ENCODE data around the gene TRMT1.

TRMT1 gene

DNA sequence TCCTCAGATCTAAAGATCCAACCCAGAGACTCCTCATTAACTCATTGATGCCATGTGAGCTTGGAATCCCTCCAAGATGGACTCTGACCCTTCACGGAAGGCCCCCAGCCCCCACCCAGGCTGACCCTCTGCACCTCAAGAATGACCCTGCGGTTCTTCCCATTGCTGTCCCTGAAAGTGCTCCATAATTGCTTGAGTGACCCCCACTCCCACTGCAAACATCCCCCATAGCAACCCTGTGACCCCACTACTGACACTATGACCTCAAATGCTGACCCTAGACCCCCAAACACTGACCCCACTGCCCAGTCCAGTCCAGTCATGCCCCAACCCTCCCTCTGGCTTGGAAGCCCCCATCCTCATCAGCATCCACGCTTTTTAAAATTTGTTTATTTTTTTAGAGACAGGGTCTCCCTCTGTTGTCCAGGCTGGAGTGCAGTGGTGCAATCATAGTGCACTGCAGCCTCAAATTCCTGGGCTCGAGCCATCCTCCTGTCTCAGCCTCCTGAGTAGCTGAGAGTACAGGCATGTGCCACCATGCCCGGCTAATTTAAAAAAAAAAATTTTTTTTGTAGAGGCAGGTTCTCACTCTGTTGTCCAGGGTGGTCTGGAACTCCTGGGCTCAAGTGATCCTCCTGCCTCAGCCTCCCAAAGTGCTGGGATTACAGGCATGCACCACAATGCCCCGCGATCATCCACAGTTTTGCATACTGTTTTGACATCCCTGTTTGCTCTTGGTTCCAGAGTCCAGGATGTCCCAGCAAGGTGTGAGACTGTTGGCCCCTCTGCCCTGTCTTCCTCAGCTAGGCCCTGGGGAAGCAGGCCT, 14.7 kb downstream of the TRMT1 start:
- DNase-seq: no peak

DNA sequence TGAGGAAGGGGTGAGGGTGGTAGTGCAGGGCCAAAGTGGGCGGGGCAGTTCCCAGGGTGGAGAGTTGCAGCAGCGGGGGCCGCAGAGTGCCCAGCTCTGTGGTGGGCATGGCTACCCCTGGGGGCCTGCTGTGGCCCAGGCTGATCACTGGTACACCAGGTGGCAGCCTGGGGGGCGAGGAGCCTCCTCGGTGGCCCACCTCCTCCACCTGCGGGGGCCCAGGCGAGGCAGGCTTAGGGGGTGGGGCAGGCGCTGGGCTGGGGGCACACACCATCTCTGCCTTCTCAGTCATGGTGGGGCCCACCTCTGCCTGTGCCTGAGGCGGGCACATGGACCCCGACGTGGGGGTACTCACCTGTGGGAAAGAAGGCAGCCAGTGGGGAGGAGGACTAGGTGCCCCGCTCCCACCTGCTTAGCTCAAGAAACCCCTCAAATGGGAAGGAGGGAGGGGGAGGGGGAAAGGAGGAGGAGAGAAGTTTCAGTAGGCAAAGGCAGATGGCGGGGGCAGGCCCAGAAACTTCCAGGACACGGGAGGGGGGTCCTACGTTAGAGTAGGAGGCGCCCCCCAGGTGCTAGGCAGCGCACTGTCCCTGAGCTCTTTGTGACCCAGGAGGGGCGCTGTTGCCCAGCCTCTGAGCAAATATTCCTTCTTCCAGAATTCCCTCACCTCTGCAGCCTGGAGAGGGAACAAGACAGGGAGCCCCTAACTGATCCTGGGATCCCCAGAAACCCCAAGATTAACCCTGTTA, 15.5 kb downstream of the TRMT1 start:
- no peak for DNase-seq

DNA sequence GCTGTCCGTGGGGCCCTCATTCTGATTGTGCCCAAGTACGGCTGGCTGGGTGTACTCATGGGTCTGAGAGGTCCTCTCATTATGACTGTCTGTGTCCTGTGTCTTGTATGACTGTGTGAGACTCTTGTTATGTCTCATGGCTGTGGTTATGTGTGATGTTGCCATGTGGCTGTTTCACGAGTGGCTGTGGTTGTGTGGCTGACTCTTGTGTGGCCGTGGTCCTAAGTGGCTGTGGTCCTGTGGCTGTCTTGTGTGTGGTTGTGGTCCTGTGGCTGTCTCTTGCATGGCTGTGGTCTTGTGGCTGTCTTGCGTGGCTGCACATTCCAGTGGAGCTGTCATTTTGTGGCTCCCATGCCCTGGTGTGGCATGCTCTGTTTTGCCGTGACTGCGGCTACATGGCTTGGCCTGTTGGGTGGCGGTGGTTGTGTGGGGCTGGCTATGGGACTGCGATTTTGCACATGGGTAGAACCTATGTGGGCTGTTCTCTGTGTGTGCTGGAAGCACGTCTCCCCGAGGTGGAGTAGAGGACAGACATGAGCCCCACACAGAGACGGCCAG, 16.4 kb downstream of the TRMT1 start:
- peak; percentile 63 for DNase-seq

DNA sequence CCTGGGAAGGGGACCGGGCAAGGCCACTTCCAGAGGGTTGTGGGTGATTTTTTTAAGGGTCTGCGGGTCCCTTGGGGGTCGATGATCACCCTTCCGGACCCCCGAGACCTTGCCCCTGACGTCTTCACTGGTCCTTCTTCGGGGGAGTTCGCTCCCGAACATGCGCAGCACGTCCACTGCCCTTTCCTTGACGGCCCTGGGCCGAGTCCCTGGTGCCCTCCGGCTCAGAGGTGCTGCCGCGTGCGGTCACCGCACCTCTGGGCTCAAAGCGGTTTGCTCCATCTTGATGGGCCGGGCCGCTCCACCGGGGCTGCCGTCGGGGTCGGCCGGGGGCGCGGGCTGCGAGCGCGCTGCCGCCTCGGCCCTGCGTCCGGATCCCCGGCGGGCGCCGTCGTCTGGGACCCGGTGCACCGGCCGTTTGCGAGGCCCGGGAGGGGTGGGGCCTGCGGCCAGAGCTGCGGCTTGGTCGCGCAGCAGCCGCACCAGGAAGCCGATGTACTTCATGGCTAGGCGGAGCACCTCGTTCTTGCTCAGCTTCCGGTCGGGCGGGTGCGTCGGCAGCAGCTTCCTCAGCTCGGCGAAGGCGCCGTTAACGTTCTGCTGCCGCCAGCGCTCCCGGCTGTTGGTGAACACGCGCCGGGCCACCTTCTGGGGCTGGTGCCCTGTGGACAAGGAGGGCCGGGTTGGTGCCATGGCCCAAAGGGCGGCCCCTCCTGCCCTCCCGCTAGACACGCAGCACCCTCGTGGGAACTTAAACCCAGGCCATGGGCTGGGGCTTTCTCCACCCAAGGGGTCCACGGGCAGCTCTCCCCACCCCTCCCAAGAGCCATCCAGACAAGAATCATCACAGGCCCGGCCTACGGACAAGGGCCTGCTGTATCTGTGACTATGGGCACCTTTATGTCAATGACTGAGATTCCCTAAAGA, 17.2 kb downstream of the TRMT1 start:
- peak; percentile 83 for DNase-seq

DNA sequence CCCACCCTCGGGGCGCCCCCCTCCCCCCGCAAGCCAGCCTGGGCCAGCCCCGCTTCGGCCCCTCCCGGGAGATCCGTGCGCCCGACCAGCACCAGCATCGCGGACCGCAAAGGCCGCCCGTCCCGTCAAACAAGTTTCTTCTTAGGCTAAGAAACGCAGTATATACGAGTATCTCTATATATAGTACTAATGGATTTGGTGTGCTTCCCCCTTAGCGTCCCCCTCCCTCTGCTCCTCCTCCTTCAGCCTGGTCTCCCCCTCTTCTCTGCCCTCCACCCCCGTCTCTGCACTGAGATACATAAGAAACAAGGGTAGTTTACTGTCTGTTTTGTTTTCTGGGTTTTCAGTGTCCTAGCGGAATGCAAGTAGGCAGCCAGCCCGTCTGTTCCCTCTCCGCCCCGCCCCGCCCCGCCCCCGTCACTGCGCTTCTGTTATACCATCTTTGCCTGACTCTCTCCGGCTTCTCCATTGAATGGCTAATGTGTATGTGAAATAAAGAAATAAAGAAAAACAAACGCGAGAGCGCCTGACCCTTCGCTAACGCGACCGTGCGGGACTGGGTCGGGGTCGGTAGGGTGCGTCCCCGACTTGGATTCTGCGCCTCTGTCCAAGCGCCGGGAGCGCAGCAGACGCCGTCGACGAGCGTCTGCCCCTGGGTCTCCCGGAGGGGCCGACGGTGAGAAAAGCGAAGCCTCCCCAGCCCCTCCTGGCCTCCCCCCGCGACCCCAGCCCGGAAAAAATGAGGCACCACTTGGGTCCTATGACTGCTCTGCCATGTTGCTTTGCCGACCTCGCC, 18.1 kb downstream of the TRMT1 start:
- DNase-seq: peak; percentile 73

DNA sequence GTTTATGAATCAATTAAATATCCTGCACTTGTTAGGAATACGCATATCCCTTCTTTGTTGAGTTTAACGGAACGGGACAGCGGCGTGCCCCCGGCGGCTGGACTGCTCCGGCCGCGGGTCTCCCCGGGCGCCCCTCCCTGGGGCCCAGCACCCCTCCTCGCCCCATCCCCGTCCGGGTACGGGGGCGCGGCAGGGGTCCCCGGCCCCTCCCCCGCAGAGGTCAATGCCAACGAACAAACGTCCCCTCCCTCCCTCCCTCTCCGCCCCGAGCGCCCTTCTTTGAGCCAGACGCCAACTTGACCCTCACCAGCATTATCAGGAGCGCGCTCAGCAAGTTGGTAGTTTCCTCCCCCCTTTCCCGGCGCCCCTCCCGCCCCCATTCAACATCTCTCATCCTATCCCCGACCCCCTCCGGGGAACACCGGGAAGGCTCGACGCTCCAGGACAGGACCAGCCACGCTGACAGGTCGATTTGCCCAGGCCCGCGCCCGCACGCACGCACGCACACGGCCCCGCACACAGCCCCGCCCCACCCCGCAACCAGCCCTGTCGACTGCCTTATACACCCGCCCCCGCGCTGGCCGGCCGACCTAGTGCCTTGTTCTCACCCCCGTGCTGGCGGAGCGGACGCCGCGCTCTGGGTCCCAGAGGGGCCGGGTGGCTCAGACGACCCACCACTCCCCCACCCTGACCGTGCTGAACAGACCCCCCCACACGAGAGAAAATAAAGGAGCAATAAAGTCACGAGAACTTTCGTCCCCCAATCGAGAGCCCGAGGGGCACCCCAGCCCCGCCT, 18.9 kb downstream of the TRMT1 start:
- DNase-seq: peak; percentile 73

DNA sequence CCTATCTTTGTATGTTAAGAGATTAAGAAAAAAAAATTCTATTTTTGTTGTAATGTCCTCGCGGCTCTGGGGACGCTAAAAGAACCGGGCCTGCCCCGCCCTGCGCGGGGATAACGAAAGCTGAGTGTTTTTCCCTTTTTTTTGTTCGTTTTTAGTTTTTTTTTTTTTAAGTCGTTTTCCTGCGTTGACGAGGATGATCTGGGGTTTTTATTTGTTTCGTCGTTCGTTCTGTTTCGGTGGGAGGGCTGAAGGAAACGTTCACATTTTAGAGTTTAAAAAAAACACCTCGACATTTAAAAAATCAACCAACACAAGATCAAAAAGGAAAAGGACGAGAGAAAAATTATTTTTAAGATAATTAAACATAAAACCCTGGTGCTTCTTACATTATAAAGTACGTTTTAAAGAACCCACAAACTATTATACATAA, 19.5 kb downstream of the TRMT1 start:
- no peak for DNase-seq

DNA sequence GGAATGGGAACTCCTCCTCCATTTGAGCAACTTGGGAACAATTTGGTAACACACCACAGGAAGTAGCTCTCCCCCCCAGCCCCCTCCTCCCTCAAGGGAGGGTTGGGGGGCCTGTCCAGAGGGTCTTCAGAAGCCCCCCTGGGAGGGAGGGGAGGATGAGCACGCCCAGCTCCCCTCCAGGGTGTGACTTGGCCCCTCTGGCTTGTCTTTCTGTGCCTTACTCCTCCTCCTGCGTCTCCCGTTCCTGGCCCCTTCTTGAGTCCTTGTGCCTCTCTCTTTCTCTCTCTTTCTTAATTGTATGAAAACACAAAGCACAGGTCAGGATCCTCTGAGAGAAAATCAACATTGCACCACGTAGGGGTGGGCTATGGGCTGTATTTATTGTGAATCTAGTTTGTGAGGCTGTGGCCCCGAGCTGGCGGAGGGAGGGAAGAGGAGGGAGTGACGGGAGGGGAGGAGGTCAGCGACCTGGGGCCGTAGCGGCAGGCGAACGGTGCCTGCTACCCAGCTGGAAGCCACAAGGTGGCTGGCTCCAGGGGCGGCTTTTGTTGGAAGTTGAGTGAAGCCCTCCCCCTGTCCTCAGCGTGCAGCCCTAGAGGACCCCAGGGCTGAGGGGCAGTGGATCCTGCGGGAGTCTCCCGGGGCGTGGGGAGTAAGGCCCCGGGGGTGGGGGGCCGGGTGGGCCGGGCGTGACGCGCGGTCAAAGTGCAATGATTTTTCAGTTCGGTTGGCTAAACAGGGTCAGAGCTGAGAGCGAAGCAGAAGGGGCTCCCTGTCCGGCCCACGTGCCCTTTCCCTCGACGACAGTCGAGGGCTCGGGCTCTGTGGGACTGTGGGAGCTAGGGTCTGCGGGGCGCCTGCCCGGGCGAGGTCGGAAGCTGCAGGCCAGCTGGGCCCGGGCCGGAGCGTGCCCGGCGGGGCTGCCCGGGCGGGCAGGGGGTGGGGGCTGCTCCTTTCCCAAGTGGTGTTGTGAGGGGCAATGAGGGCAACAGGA, 20.3 kb downstream of the TRMT1 start:
- peak; percentile 61 for DNase-seq

DNA sequence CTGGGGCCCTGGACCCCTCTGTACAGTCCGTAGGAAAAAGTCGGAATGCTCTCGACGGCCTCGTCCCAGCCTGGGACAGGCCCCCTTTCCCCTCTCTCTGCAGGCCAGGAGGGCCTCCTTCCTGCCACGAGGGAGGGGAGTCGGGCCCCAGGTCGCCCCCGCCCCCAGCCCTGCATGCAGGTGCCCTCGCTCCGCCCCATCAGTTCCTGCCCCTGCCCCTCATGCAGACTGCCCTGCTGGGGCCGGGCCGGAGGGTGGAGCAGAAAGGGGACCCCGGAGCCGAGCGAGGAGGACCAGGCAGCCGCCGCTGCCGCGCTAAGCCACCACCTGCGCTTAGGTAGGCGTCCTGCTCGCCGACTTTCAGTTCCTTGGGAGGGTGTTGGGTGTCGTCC, 21.2 kb downstream of the TRMT1 start:
- peak; percentile 40 for DNase-seq

DNA sequence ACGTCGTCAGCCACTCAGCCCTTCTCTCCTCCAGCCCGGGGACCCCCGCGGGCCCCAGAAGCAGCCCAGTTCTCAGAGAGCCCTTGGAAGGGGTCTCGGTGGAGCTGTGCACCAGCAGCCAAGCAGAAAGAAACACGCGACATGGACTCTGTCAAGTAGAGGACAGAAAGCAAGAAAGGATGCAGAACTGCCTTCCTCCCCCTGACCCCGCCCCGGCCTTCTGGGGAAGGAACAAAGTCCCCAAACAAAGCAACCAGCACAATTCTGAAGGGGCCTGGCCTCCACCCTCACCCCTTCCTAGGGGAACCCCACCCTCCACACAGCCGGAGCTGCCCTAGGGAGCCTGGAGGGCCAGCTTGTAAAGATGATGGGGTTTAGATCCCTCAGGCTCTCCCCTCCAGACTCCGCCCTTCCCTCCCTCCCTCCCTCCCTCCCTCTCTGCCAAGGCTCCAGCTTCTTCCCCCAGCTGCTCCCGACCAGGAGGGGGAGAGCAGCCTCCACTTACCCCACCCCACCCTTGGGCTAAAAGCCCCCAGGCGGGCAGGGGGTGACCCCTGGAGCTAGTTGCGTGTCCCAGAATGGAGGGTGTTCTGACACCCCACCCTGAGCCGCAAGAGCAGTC, 21.7 kb downstream of the TRMT1 start:
- DNase-seq: no peak

DNA sequence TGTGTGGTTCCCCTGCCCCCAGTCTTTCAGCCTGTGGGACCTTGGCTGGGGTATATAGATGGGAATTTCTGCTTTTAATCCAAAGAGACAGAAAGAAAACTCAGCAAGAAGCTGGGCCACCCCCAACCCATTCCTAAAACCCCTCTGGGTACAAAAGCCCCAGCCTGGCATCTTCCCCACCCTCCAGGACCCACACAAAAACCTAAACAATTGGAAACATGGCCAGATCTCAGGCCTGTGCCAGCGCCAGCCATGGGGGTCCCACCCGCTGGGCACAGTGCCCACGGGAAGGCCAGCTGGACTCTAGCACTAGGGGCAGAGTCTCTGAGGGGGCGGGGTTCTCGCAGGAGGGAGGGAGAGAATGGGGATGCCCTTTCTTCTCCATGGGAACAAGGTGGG, 22.4 kb downstream of the TRMT1 start:
- DNase-seq: no peak

DNA sequence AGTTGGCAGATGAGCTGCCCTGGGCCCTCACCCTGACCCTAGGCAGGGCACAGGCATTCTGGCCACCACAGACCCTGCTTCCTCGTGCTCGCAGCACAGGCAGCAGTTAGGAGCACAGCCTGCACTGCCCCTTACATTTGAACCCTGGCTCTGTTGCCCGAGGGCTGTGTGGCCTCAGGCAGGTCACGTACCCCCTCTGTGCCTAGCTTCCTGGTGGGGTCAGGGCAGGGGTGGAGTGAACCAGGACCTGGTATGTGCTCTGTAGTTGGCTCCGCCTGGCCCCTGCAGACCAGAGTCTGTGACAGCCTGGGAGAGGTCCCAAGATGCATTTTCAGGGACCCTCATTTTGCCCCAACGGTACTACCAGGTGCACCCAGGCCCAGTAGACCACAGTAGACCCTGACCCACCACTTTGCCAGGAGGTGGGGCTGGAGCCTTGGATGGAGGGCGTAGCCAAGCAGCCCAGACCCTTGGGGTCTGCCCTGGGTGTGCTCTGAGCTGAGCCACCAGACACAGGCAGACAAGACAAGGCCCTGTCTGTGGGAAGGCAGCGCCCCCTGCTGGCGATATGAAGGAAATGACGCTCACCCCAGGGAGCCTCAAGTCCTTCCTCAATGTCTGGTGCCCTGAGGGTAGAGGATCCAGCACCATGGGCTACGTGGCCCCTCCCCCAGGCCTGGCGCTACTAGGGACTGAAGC, 23.0 kb downstream of the TRMT1 start:
- DNase-seq: peak; percentile 83

DNA sequence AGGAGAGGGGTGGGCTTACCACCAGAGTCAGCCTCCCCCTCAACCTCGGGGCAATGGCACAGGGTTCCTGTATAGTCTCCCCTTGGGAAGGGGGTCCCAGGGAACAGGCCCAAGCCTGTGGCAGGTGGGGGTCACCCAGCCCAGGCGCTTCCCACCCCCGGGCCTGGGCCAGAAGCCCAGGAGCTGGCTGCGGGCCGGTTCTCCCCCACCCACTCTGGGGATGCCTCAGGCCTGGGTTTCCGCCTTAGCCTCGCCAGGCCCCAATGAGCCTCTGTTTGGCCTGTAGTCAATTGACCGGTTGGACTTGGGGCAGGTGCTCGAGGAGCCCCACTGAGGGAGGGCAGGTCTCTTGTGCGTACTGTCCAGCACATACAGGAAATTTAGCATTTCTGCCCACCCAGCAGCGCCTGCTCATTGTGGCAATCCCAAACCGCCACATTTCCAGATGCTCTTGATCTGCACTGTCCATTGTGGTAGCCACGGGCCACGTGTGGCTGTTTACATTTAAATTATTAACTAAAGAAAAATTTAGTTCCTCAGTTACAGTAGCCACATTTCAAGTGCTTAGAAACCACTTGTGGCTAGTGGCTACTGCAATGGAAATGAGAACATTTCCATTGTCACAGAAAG, 23.8 kb downstream of the TRMT1 start:
- no peak for DNase-seq

DNA sequence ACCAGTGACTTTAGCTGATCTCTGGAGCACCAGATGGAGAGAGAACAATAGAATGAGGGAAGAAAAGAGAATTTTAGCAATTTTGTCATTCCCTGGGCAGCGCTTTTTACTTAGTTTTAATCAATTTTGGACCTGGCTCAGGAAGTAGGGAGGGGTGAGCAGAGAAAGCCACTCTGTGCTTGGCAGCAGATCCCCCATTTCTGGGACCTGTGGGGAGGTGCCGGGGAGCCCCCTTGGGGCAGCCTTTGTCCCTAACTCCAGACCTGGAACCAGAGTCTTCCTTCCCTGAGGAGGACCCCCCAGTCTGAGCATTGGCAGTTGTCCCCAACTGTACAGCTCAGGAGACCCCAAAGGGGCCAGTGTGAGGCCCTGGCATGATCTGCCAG, 24.4 kb downstream of the TRMT1 start:
- no peak for DNase-seq

DNA sequence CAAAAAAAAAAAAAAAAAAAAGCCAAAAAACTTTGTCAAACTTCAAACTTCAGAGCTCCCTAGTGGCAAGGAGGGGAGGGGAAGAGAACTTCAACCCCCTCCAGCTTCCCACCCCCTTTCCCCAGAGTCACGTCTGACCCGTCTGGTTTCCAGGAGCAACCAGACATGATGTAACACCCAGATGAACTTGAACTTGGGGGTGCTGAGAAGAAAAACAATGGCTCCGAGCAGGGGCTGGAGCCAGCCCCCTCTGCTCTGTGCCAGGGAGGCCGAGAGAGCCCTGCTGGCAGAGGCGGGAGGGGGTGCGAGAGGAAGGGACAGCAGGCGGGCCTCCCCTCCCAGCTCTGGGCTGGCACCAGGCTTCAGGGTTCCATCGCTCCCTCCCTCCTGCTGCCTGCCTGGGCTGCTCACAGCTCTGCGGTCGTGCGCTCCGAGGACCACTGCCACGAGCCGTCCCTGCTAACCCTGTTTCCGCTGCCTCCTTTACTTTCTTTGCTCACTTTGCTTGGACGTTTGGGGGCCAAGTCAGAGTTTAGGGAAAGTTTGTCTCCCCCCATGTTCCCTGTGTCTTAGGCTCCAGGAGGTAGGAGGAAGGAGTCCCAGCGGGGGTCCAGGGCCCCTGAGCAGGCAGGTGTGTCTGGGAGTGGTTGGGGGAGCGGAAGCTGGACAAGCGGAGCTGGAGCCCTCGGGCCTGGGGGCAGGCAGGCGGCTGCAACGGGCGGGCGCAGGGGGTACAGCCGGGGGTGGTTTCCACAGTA, 25.0 kb downstream of the TRMT1 start:
- DNase-seq: no peak

DNA sequence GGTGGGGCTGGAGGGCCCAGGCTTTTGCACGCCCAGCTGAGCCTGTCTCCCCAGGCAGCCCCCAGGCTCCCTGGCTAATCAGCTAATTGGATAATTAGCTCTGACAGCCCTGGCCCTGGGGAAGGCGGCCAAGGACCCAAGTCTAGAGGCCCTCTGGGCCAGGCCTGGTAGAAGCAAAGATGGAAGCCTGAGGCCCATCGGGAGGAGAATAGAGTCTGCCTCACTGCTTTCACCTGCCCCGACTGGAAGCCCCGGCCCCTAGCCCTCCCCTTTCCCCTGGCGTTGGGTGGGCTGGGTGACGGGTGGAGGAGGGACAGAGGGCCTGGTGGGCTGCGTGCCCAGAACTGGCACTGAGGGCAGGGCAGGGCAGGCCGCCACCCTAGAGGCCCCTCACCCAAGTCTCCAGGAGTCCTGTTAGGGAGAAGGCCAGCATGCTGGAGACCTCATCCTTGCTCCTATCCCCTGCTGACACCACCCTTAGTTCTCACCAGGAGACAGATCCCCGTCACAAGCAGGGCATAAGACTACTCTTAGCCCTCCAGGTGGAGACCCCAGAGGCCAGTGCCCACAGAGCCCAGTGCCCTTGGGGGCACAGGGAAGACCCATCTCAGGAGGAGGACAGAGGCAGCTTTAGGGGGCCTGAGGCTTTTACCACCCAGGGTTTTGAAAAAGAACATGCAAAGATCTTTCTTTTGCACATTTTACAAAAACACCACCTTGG, 25.9 kb downstream of the TRMT1 start:
- no peak for DNase-seq
